ENCODE data around the gene KIF1C.
"Not testable (repeated sequence)": the region's sequence is repeated elsewhere in the genome, so short reads cannot be mapped to it uniquely, and the experiment has no call there.

KIF1C gene

DNA sequence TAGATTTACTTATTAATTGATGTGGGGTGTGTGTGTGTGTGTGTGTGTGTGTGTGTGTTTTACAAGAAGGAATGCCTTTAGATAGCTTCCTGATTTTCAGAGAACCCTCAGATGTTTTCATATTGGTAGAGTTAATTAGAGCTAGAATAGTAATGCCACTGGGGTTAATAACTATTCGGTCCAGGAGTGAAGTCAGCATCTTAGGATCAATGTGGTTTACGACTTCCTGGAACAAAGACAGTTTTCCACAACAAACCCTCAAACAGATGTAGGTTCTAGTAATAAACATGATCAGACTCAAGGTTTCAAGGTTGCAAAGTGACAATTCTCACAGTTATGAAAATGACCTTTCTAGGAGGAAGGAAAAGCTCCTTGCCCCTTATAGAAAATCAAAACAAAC lies 49.7 kb downstream of the KIF1C start:
- DNase-seq = no peak

DNA sequence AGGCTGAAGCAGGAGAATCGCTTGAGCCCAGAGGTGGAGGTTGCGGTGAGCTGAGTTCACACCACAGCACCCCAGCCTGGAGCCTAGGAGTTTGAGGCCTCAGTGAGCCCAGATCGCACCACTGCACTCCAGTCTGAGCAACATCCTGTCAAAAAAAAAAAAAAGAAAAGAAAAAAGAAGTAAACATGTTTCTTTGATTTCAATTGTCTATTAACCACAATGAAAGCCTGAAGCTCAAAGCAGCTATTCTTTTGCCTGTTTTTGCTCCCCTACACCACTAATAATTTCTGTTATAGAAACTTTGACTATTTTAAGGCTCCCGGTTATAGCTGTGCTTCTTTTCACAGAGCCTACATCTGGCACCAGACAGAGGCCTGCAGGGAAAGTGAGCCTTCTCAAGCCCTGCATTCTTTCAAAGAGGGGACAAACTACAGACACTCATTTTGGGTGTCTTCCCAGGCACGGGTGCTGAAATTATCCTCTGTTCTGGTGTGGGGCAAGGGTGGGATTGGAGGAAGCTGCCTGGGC lies 51.6 kb downstream of the KIF1C start:
- DNase-seq = no peak

DNA sequence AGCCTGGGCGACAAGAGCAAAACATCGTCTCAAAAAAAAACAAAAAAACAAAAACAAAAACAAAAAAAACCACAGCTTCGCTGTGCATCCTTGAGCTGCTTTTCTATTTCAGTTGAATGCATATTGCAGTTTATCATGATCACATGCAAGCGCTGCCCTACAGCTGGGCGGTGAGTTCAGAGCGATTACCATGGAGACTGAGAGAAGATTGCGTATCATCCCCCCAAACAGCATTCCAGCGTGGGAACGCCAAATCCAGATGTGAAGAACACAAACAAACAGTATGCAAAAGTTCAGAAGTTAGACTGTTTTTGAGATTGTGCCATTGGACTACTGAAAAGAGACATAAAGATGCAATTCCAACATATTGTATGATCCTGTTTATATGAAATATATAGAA lies 52.5 kb downstream of the KIF1C start:
- DNase-seq = no peak

DNA sequence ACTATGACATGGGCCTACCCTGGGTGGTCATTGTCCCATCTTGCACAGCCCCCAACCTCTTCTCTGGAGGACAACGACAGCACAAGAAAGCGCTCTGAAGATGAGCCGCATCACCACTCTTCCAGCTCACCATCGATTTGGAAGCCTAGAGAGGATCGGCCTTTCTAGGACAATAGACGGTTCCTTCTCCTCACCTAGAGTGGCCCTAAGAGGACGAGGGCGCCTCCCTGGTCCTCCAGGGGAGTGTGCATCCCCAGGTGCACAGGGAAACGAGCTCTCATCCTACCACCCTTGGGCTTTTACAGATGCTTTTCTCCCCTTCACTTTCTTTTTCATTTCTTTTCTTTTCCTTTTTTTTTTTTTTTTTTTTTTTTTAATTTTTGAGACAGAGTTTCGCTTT lies 57.8 kb downstream of the KIF1C start:
- no peak for DNase-seq

DNA sequence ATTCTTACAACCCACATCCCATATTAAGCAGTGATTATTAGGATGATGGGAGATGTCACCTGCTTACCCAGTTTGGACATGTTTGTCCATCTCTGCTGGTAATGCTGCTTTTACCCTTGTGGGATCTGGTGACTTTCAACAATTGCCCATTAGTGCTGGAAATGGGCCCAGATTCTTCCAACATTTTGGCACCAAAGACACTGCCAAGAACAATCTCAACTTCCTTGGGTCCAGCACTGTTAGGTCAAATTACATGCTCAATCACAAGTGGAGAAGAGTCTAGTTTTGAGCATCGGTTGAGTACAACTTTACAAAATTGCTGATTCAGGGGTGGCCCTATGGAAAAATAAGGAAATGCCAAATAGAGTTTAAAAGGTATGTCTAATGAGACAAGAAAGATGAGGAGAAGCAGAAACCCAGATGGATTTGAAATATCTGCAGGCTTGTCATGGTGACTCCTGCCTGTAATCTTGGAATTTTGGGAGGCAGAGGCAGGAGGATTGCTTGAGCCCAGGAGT lies 67.5 kb downstream of the KIF1C start:
- DNase-seq = no peak

DNA sequence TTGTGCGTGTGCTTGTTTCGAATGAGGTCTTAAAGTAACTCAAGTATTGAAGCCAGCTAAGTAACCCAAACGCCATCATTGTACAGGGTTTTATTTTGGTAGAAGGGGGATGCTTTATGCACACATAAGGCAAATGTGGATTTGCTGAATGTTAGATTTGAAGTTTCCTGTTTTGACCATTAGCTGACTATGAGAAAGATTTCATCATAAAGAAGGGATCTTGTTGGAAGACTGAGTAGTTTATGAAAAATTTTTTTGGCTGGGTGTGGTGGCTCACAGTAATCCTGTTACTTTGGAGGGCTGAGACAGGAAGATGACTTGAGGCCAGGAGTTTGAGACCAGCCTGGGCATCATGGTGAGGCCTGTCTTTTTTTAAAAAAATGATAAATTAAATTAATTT lies 70.5 kb downstream of the KIF1C start:
- no peak for DNase-seq

DNA sequence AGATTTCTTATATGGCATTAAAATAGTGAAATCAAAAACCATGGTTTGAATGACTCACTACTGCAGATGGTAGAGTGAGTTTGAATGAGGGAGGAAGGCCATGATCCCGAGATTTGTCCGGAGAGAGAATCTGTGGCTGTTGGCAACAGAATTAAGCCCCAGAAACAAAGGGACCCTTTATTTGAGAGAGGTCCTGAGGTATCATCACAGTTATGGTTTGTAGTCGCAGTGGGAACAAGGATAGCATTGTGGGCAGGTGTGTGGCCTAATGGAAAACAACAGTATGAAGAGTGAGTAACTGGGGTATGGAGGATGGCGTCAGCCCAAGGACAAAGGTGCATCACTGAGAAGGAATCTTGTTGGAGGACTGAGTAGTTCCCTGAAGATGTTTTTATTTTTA lies 72.0 kb downstream of the KIF1C start:
- no peak for DNase-seq

DNA sequence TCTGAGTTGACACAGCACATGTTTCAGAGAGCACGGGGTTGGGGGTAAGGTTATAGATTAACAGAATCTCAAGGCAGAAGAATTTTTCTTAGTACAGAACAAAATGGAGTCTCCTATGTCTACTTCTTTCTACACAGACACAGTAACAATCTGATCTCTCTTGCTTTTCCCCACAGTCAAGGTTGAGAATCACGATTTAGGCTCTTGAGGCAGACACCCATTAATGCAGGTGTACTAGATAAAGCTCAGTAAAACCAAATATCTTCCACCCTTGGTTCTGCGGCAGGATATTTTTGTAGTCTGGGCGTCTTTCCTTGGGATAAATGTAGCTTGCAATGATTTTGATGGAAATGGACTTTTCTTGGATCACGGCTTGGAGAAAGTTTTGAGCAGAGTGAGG lies 77.7 kb downstream of the KIF1C start:
- DNase-seq = not testable (repeated sequence)

DNA sequence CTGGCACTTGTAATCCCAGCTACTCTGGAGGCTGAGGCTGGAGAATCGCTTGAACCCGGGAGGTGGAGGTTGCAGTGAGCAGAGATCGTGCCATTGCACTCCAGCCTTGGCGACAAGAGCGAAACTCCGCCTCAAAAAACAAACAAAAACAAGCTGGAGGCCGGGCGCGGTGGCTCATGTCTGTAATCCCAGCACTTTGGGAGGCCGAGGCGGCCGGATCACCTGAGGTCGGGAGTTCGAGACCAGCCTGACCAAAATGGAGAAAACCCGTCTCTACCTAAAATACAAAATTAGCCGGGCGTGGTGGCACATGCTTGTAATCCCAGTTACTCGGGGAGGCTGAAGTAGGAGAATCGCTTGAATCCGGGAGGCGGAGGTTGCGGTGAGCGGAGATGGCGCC lies 79.5 kb downstream of the KIF1C start:
- DNase-seq = not testable (repeated sequence)

DNA sequence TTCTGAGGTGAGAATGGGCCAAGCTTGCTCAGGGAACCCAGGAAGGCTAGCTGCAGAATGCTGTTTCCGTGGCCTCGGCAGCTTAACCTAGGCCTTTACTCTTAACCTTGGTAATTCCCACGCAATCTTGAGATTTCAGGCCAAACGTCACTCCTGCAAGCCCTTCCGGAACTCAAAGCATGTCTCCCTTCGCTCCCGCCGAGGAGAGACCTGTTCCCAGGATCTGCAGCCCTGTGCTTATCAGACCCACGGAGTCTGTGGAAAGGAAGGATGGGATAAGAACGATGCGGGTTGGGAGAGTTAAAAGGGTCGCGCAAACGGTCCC lies 80.0 kb downstream of the KIF1C start:
- DNase-seq = no peak

Measured in NCI-H1436 treated with DMSO at 0.1 percent for 48 hours (cell line).